Muscle of back (tissue), 11 donors: ENCODE results near the gene PKD1L1. TPM values are rescaled to one million over a fixed set of nuclear protein-coding genes. Genes with fewer than 3 reads are reported as not detected.
A peak's percentile ranks its signal among the peaks of the same experiment; 100 is the strongest.
"Not testable (repeated sequence)": the region's sequence is repeated elsewhere in the genome, so short reads cannot be mapped to it uniquely, and the experiment has no call there.

ENCODE experiments used
- DNase-seq, 3 donors: peaks; one replicate each; pipeline versions ENCODE4 v3.0.0 to v3.0.0-alpha.2; 2013
- polyA plus RNA-seq, 10 donors: library from polyadenylated mRNA; unstranded; fragments of 120-200 nt; gene quantifications; one replicate each; pipeline ENCODE4 v1.2.1, GENCODE V29; 2013; ENCODE audit not compliant: insufficient read length in 10 of 10

The PKD1L1 gene
- polyA plus RNA-seq, 10 donors, result 0.14 to 1.4 (median 0.67) TPM

- no peak for DNase-seq
Measured at GRCh38 chr7:47937711-47938573, 10.3 kb downstream of the PKD1L1 start.

DNA sequence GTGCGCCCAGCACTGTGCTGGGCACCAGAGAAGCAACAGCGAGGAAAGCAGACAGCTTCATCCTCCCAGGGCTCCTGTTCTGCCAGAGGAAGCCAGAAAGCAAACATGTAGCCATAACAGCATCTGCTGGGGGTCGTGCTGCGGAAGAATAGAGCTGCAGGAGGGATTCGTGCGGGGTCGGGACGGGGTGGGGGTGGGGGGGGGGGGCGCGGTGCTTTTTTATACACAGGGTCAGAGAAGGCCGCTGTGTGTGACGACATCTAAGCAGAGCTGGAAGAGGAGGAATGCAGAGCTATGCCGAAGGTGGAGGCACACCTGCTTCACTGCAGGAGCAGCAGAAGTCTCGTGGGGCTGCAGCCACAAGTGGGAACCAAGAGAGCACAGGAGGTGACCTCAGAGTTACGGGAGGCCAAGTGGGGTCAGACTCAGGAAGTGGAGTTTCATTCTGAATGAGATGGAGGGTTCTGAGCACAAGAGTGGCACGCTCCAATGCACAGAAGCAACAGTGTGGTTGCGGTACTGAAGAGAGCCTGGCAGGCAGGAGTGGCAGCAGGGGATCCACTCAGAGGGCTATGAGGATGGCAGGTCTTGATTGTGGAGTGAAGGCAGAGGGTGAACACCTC lies 11.1 kb downstream of the PKD1L1 start:
- no peak for DNase-seq

DNA sequence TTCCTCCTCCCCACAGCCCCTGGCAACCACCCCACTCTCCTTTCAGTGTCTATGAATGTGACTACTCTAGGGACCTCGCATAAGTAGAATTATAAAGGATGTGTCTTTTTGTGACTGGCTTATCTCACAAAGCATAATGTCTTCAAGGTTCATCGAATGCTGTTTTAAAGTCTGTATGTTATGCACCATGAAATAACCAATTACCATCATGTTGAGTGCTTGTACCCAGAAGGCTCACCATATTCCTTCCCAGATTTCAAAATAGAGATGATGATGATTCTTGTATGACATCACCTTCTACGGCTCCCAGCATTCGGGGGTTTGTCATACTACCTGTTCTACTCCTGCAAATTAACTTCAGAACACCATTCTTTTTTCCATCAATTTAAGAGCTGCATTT lies 11.9 kb downstream of the PKD1L1 start:
- DNase-seq, result no peak

DNA sequence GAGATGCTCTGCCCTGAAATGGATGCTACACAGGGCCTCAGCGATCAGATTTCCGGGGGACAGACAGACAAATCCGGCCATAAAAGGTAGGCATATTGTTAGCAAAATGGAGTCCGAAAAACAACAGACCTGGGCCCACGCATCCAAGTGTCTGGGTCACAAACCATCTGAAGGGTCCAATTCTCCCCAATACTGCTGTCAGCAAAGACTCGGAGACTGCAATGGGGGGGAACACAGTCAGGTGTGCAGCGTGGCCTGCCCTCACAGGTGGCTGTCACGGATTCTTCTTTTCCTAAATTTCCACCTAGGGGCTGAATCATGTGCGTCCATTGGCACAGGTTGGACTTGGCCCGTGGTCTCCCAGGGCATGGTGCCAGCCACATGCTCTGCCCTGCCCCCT lies 12.9 kb downstream of the PKD1L1 start:
- DNase-seq, result no peak

DNA sequence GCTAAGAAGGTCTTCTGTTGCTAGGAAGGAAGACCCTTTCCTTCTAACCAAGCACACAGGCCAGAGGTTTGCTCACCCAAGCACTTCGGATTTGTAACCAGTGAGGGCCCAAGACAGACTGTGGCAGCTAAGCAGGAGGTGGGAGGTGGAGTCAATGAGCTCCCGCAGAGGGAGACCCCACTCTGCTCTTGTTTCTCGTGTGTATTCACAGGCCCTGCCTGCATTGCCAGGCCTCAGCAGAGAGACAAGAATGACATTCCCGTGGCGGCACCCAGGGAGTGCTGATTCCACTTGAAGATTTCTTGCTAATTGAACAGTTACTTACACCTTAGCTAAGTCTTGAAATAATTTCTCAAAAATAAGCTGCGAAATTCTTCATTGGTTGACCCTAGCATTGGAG lies 13.4 kb downstream of the PKD1L1 start:
- no peak for DNase-seq

- no peak for DNase-seq
Measured at GRCh38 chr7:47933215-47933614, 15.1 kb downstream of the PKD1L1 start.

- no peak for DNase-seq
Measured at GRCh38 chr7:47932466-47933037, 15.7 kb downstream of the PKD1L1 start.

DNA sequence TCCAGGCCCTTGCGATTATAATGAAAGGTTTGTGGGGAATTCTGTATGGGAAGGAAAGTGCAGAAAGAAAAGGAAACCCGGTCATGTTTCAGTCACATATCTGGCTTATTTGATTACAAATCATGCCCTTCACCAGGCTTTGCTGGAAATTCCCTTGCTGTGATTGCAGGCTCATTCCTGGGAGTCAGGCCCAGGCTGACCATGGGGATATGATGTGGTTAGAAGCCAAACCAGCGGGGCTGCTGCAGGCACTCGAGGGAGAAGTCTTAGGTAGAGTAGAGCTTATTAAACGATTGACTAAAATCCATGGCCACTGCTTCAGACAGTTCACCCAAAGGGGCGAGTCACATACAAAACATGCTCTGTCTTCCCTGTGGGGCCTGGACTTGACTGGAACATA lies 16.2 kb downstream of the PKD1L1 start:
- DNase-seq, result no peak

DNA sequence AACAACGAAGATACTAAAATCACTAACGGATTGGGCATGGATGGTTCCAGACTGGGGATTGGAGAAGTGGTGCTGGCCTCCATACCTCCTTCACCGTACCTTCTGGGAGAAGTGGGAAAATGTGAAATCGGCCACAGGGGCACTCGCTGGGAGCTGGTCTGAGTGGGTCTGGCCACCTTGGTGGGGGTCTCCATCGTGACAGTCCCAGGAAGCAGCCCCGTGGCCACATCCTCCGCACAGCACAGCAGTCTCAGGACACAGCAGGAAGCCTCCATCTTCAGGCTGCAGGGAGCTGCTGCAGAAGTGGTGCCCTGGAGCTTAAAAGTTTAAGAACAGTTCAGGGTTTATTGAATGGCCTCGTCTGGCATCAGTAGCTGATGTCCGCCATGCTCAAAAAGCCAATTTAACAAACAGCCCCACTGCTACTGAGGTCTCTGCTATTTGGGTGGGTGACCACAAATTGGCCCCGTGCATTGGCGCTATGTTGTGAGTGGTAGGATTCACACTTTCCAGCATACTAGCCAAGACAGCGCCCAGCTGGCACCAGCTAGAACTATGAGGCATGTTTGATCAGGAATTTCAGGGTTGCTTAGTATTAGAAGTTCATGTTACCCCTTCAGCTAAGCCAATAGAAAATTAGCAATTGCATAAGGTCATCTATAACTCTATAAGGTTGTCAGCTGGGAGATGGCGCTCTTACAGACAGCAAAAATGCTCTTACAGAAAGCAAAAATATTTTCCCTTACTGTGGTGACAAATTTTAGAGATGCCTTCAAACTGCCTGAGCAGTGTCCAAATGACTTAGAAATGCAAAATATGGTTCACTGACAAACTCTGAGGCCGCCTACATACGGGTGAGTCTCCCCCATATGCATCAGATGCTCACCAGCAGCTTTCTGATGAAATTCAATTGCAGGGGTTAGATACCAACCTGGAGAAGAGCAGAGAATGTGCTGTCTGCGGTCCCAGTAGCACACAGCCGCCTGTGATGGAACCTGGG lies 17.0 kb downstream of the PKD1L1 start:
- DNase-seq, result no peak

DNA sequence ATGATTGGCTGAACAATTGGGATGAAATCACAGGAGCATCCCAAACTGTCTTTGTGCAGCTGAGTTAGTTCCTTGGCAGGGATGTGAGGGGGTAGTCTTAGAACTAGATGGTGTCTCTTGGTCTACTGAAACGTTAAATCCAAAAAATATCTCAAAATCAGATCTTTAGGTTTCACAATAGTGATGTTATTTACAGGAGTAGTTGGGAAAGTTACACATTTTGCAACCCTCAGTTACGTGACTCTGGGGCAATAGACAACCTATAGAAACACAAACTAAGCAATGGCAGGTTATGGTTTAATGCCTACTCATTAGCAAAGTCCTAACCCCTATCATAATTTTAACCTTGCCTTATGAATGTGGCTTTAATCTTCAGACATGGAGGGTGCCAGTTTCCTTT lies 24.0 kb downstream of the PKD1L1 start:
- DNase-seq, result no peak

- not testable (repeated sequence) for DNase-seq
Measured at GRCh38 chr7:47923081-47923875, 25.0 kb downstream of the PKD1L1 start.

DNA sequence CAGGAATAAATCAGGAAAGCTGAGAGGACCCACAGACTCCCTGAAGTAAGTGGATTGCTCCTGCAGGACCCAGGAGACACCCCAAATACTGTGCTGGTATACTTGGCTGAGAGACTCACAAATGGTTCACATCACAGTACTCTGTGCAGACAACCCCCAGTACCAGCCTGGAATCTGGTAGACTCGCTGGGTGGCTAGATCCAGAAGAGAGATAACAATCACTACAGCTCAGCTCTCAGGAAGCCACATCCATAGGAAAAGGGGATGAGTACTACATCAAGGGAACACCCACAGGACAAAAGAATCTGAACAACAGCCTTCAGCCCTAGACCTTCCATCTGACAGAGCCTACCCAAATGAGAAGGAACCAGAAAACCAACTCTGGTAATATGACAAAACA lies 31.8 kb downstream of the PKD1L1 start:
- peak in 1 of 3 donors; percentile 14 for DNase-seq

DNA sequence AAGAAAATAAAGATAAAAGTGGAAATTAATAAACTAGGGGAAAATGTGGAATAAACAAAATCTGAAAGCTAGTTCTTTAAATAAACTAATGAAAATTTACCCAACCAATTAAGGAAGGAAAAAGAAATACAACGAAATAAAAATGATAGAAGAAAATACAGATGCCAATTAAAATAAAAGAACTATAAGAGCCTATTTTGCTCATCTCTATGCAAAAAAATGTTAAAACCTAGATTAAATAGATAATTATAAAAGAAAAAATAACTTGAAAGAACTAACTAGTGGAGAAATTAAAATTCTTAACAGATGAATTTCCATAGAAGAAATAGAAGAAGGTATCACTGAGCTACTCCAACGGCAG lies 32.7 kb downstream of the PKD1L1 start:
- no peak for DNase-seq

DNA sequence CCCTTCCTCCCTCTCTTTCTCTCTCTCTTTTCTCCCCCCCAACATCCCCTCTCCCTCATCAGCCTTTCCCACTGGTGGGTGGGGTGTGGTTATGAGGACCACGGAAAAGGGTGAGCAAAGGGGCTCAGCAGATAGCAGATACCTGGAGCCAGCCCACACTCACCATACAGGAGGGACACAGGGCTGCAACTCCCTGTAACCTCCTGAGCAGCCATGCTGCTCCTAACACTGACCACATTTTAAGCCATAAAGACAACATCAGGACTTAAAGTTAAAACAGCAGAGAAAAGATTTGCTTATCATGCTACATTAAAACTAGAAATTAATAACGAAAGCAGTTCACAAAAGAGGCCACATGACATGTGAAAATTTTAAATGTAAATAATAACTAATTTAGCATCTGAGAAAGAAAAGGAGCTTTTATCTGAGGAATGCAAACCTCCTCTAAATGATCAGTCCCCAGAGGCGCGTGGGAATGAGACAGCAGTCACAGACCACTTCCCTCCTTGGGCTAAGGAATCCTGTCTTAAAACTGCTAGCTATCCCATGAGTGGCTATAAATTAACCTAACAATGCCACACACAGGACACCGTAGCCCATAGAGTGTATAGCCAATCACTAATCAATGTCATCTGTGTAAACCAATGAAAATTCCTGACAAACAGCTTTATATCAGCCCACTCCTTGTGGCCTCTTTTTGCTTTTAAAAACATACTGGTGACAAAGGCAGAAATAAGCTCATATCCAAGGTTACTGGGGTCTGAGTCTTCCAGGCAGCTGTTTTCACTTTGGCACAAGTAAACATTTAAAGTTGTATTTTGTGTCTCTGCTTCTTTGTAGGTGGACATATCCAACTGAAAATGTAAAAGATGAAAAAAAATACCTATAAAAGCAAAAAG lies 33.3 kb downstream of the PKD1L1 start:
- peak in 2 of 3 donors; percentile 22 to 46 for DNase-seq

DNA sequence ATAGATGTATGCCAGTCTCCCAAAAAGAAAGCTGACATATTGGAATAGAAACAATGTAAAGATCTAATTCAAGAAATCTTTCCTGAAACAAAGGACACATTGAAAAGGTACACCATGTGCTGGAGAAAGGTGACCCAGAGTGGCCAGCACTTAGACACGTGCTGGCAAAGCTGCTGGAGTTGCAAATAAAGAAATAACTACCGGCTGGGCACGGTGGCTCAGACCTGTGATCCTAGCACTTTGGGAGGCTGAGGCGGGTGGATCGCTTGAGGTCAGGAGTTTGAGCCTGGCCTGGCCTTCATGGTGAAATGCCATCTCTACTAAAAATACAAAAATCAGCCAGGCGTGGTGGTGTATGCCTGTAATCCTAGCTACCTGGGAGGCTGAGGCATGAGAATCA lies 35.9 kb downstream of the PKD1L1 start:
- no peak for DNase-seq

GRCh38 chr7:47908720-47909119 lies 39.5 kb downstream of the PKD1L1 start:
- DNase-seq, result no peak

GRCh38 chr7:47907981-47908616 lies 40.2 kb downstream of the PKD1L1 start:
- no peak for DNase-seq

DNA sequence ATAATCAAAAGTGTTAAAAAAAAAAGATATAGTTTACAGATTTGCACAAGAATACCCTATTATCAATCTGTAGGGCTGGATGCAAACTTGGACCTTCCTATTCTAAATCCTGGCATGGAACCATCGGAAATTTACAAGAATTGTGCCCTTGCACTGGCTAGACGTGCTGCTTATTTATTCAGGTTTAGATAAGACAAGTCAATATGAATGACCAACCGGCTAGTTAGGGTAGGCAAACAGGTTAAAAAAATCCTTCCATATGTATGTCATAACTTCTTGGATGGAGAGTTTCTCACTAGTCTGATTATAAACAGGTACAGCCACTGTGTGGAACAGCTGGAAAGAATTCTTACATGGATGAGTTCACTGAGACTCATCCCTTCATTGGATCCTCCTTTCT lies 41.4 kb downstream of the PKD1L1 start:
- DNase-seq, result no peak
